Kidney capillary endothelial cell (primary cell): ENCODE results near the gene SLC39A8.
"Not testable (repeated sequence)": the region's sequence is repeated elsewhere in the genome, so short reads cannot be mapped to it uniquely, and the experiment has no call there.

ENCODE experiments used
- DNase-seq: peaks from one replicate; pipeline ENCODE4 v3.0.0-alpha.2; 2018; ENCODE audit warnings: low spot score

Gene SLC39A8

GRCh38 chr4:102344954-102345794, at the start of gene SLC39A8:
TSS of gene SLC39A8 (minus strand) at chr4:102345482. CDS start at chr4:102344662, 820 bp downstream.
- DNase-seq = peak; percentile 69

GRCh38 chr4:102392033-102392744, 46.9 kb upstream of the SLC39A8 start:
- DNase-seq = no peak

GRCh38 chr4:102390438-102390837, 45.2 kb upstream of the SLC39A8 start:
- DNase-seq = peak; percentile 29

- DNase-seq = no peak
Observed at GRCh38 chr4:102388611-102389010, 43.3 kb upstream of the SLC39A8 start.

GRCh38 chr4:102387552-102388150, 42.4 kb upstream of the SLC39A8 start:
- DNase-seq = no peak

- no peak for DNase-seq
Observed at GRCh38 chr4:102386966-102387365, 41.7 kb upstream of the SLC39A8 start.

- not testable (repeated sequence) for DNase-seq
Observed at GRCh38 chr4:102380253-102380652, 35.0 kb upstream of the SLC39A8 start.

GRCh38 chr4:102362922-102363432, 17.7 kb upstream of the SLC39A8 start:
- no peak for DNase-seq

GRCh38 chr4:102358128-102358527, 12.8 kb upstream of the SLC39A8 start:
- no peak for DNase-seq

- DNase-seq = not testable (repeated sequence)
Observed at GRCh38 chr4:102357637-102358036, 12.4 kb upstream of the SLC39A8 start.

- DNase-seq = no peak
Observed at GRCh38 chr4:102356562-102357202, 11.4 kb upstream of the SLC39A8 start.

GRCh38 chr4:102355748-102356147, 10.5 kb upstream of the SLC39A8 start:
- no peak for DNase-seq

- DNase-seq = no peak
Observed at GRCh38 chr4:102354671-102355454, 9.6 kb upstream of the SLC39A8 start.

- no peak for DNase-seq
Observed at GRCh38 chr4:102352781-102353180, 7.5 kb upstream of the SLC39A8 start.

GRCh38 chr4:102350634-102351033, 5.4 kb upstream of the SLC39A8 start:
- DNase-seq = no peak

GRCh38 chr4:102348701-102349100, 3.4 kb upstream of the SLC39A8 start:
- DNase-seq = no peak

- no peak for DNase-seq
Observed at GRCh38 chr4:102345795-102346100, 466 bp upstream of the SLC39A8 start.

- DNase-seq = peak; percentile 43
Observed at GRCh38 chr4:102344520-102344953, 745 bp downstream of the SLC39A8 start.

- peak; percentile 10 for DNase-seq
Observed at GRCh38 chr4:102343964-102344519, 1.2 kb downstream of the SLC39A8 start.

GRCh38 chr4:102342404-102343074, 2.7 kb downstream of the SLC39A8 start:
- no peak for DNase-seq
